HepG2 (cell line): ENCODE data around the gene XXYLT1. TPM values are rescaled to one million over a fixed set of nuclear protein-coding genes. Genes with fewer than 3 reads are reported as not detected.

Source experiments
- ELF3 ChIP-seq: IDR thresholded peaks from 2 replicates; pipeline ENCODE4 v1.6.1; 2016; ENCODE audit warnings: missing genetic modification reagents, missing compliant biosample characterization
- ESRRA ChIP-seq: sonication (generic); formaldehyde crosslinking; IDR thresholded peaks from 2 replicates; pipeline ENCODE4 v1.5.1; 2020; ENCODE audit warnings: mild to moderate bottlenecking, low read depth, missing genetic modification reagents
- FOXP1 ChIP-seq, 2 experiments: fragments of 450-650 bp in 1 of 2; IDR thresholded peaks; 2 replicates each; pipeline ENCODE4 v1.6.1; 2017 to 2018; ENCODE audit warnings: antibody characterized with exemption in 1 of 2
- GPN1 ChIP-seq: sonication (generic); formaldehyde crosslinking; IDR thresholded peaks from 2 replicates; pipeline ENCODE4 v1.5.1; 2020; ENCODE audit warnings: missing genetic modification reagents, borderline replicate concordance
- KDM2A ChIP-seq: sonication (generic); formaldehyde crosslinking; IDR thresholded peaks from 2 replicates; pipeline ENCODE4 v1.4.0; 2020; ENCODE audit warnings: low read depth, missing genetic modification reagents, borderline replicate concordance
- PHF5A ChIP-seq: IDR thresholded peaks from one replicate; pipeline ENCODE4 v1.6.1; 2018; ENCODE audit warnings: low read depth, missing genetic modification reagents; ENCODE audit not compliant: unreplicated experiment
- SOX6 ChIP-seq, 2 experiments: fragments of 450-650 bp in 1 of 2; sonication (generic) in 1 of 2; formaldehyde crosslinking in 1 of 2; IDR thresholded peaks; 2 replicates each; pipeline versions ENCODE4 v1.4.0 to v1.6.1; 2017 to 2020; ENCODE audit warnings: antibody characterized with exemption in 1 of 2, mild to moderate bottlenecking in 1 of 2, missing genetic modification reagents in 1 of 2
- ZNF564 ChIP-seq: sonication (generic); formaldehyde crosslinking; IDR thresholded peaks from 2 replicates; pipeline ENCODE4 v1.8.1; 2023; ENCODE audit warnings: mild to moderate bottlenecking, missing genetic modification reagents
- ZNF644 ChIP-seq: IDR thresholded peaks from 2 replicates; pipeline ENCODE4 v1.6.1; 2016; ENCODE audit warnings: low read depth
- ZNF660 ChIP-seq: sonication (generic); formaldehyde crosslinking; IDR thresholded peaks from 2 replicates; pipeline ENCODE4 v1.5.1; 2020; ENCODE audit warnings: mild to moderate bottlenecking, low read depth, missing genetic modification reagents, borderline replicate concordance
- ZNF674 ChIP-seq: sonication (generic); formaldehyde crosslinking; IDR thresholded peaks from 2 replicates; pipeline ENCODE4 v1.5.0; 2020; ENCODE audit warnings: low read depth, mild to moderate bottlenecking, missing genetic modification reagents
- ZNF710 ChIP-seq: sonication (generic); formaldehyde crosslinking; IDR thresholded peaks from 2 replicates; pipeline ENCODE4 v1.5.0; 2020; ENCODE audit warnings: mild to moderate bottlenecking, missing genetic modification reagents, borderline replicate concordance
- ZNF772 ChIP-seq: sonication (generic); formaldehyde crosslinking; IDR thresholded peaks from 2 replicates; pipeline ENCODE4 v1.5.0; 2020; ENCODE audit warnings: mild to moderate bottlenecking, missing genetic modification reagents
- ZNF800 ChIP-seq: sonication (generic); formaldehyde crosslinking; IDR thresholded peaks from 2 replicates; pipeline ENCODE4 v1.4.0; 2020; ENCODE audit warnings: missing genetic modification reagents
- polyA plus RNA-seq, 8 experiments: library from polyadenylated mRNA; depleted of rRNA in 3 of 8; stranded (reverse) in 7 of 8; unstranded in 1 of 8; fragments of >200 nt; fragmentation: Illumina TruSeq in 4 of 8; extraction: Trizol in 4 of 8; gene quantifications; 2 replicates each; pipeline versions ENCODE4 v1.2.1 to v1.2.3, GENCODE V29; 2011 to 2016; ENCODE audit warnings: low read depth in 4 of 8, missing spikeins in 1 of 8, mixed read lengths in 1 of 8; ENCODE audit not compliant: insufficient read depth in 1 of 8
- total RNA-seq, 5 experiments: library from RNA; depleted of rRNA; stranded (reverse); fragments of >200 nt; fragmentation: Illumina TruSeq; extraction: Trizol; gene quantifications; 2 replicates each; pipeline ENCODE4 v1.2.3, GENCODE V29; 2016; ENCODE audit warnings: low read depth in 1 of 5
- TF ChIP-seq, protein P1 (sequence below): sonication (generic); IDR thresholded peaks from 2 replicates; pipeline ENCODE4 v1.6.1; 2016; ENCODE audit warnings: low read depth, borderline replicate concordance
- TF ChIP-seq, protein P2 (sequence below): sonication (generic); formaldehyde crosslinking; IDR thresholded peaks from 2 replicates; pipeline ENCODE4 v1.9.0; 2021; ENCODE audit warnings: mild to moderate bottlenecking, missing genetic modification reagents

The XXYLT1 gene
- total and polyA plus RNA-seq, 2 of the 13 experiments (the other 11 are each of a cell fraction or from before 2014, with no cell fraction given), result 17.7 to 19.0 TPM

- TF ChIP-seq ELF3 (CRISPR knock-in tag) (0 out of 2 replicates have a peak, but pooled peaks have one; percentile 26), FOXP1 (IDR thresholded peaks at IDR 0.05) (no peak), FOXP1 (CRISPR knock-in tag; IDR thresholded peaks at IDR 0.05) (no peak), KDM2A (no peak), PHF5A (CRISPR knock-in tag) (no peak), ZNF800 (CRISPR knock-in tag) (no peak), ZNF644 (CRISPR knock-in tag) (no peak), ZNF564 (CRISPR knock-in tag) (no peak), ESRRA (CRISPR knock-in tag) (no peak), ZNF710 (CRISPR knock-in tag) (peak; percentile 36; the same call in 1 of the 2 replicates), ZNF772 (no peak), ZNF660 (no peak), ZNF674 (no peak), GPN1 (no peak), SOX6 (IDR thresholded peaks at IDR 0.05) (no peak), SOX6 (CRISPR knock-in tag; IDR thresholded peaks at IDR 0.05) (0 out of 2 replicates have a peak, but pooled peaks have one; percentile 10)
- TF ChIP-seq, protein P1, sequence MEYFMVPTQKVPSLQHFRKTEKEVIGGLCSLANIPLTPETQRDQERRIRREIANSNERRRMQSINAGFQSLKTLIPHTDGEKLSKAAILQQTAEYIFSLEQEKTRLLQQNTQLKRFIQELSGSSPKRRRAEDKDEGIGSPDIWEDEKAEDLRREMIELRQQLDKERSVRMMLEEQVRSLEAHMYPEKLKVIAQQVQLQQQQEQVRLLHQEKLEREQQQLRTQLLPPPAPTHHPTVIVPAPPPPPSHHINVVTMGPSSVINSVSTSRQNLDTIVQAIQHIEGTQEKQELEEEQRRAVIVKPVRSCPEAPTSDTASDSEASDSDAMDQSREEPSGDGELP, result peak; percentile 52
- TF ChIP-seq, protein P2, sequence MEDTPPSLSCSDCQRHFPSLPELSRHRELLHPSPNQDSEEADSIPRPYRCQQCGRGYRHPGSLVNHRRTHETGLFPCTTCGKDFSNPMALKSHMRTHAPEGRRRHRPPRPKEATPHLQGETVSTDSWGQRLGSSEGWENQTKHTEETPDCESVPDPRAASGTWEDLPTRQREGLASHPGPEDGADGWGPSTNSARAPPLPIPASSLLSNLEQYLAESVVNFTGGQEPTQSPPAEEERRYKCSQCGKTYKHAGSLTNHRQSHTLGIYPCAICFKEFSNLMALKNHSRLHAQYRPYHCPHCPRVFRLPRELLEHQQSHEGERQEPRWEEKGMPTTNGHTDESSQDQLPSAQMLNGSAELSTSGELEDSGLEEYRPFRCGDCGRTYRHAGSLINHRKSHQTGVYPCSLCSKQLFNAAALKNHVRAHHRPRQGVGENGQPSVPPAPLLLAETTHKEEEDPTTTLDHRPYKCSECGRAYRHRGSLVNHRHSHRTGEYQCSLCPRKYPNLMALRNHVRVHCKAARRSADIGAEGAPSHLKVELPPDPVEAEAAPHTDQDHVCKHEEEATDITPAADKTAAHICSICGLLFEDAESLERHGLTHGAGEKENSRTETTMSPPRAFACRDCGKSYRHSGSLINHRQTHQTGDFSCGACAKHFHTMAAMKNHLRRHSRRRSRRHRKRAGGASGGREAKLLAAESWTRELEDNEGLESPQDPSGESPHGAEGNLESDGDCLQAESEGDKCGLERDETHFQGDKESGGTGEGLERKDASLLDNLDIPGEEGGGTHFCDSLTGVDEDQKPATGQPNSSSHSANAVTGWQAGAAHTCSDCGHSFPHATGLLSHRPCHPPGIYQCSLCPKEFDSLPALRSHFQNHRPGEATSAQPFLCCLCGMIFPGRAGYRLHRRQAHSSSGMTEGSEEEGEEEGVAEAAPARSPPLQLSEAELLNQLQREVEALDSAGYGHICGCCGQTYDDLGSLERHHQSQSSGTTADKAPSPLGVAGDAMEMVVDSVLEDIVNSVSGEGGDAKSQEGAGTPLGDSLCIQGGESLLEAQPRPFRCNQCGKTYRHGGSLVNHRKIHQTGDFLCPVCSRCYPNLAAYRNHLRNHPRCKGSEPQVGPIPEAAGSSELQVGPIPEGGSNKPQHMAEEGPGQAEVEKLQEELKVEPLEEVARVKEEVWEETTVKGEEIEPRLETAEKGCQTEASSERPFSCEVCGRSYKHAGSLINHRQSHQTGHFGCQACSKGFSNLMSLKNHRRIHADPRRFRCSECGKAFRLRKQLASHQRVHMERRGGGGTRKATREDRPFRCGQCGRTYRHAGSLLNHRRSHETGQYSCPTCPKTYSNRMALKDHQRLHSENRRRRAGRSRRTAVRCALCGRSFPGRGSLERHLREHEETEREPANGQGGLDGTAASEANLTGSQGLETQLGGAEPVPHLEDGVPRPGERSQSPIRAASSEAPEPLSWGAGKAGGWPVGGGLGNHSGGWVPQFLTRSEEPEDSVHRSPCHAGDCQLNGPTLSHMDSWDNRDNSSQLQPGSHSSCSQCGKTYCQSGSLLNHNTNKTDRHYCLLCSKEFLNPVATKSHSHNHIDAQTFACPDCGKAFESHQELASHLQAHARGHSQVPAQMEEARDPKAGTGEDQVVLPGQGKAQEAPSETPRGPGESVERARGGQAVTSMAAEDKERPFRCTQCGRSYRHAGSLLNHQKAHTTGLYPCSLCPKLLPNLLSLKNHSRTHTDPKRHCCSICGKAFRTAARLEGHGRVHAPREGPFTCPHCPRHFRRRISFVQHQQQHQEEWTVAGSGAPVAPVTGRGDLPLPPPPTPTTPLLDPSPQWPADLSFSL (CRISPR knock-in tag), result no peak
These were observed 60.5 kb downstream of the XXYLT1 start (continued) for GRCh38 chr3:195210266-195210973.
